Lower leg skin (tissue), 4 donors: ENCODE measurements around the gene NKAIN2. TPM values are rescaled to one million over a fixed set of nuclear protein-coding genes. Genes with fewer than 3 reads are reported as not detected.

Experiments
- DNase-seq, 2 donors: peaks; one replicate each; pipeline ENCODE4 v3.0.0-alpha.2; 2019; ENCODE audit warnings: low spot score in 2 of 2
- H3K4me3 ChIP-seq: fragments of 200-600 bp; sonication (generic); 2 replicates; pipeline ENCODE4 v1.5.1; 2017; ENCODE audit warnings: mild to moderate bottlenecking, low read depth; ENCODE audit not compliant: poor library complexity, severe bottlenecking
- POLR2A ChIP-seq, 2 donors: fragments of 450-650 bp; IDR thresholded peaks; one replicate each; pipeline ENCODE4 v1.6.1; 2016 to 2017; ENCODE audit warnings: antibody characterized with exemption in 2 of 2, mild to moderate bottlenecking in 1 of 2, moderate library complexity in 1 of 2
- WGBS, 2 donors: methylation state at CpG; one replicate each; pipeline ENCODE4 v1.1.5; 2018; 5-methylcytosine and 5-hydroxymethylcytosine counted together
- intact Hi-C: fragments of 100-400 bp; cut with DNase I; formaldehyde crosslinking; loops from one replicate; pipeline ENCODE4 v1.15.0; 2023; ENCODE audit warnings: low total_unique reads
- total RNA-seq, 4 donors: library from RNA; depleted of rRNA; stranded (reverse); fragments of >200 nt; gene quantifications; one replicate each; pipeline ENCODE4 v1.1.0, GENCODE V29; 2016
- TF ChIP-seq, protein P1 (sequence below), 3 donors: fragments of 450-650 bp; IDR thresholded peaks; one replicate each; pipeline ENCODE4 v1.5.1; 2016; ENCODE audit warnings: antibody characterized with exemption in 3 of 3, mild to moderate bottlenecking in 3 of 3, moderate library complexity in 2 of 3

Gene NKAIN2
- total RNA-seq, 4 donors from 2014 or later = 0.37 TPM; not detected in 3

DNA sequence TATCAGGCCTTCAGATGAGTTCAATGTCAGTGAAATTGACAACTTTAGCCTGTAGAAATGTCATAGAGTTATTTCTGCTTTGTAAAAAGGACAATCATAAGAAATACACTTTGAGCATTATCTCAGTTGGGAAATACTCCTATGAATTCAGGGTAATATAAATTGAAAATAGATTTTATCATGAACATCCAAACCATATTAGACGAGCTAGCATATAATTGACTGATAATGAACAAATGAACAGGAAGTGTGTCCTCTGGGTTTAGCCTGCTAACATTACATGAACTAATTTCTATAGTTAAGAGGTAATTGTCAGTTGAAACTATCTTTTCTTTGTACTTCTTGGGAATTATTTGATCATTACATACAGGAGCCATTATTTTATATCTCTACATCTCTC, 689.6 kb downstream of the NKAIN2 start:
- H3K4me3 ChIP-seq = no peak overlapping the region
- no peak for TF ChIP-seq POLR2A (IDR thresholded peaks at IDR 0.05)
- TF ChIP-seq, protein P1, sequence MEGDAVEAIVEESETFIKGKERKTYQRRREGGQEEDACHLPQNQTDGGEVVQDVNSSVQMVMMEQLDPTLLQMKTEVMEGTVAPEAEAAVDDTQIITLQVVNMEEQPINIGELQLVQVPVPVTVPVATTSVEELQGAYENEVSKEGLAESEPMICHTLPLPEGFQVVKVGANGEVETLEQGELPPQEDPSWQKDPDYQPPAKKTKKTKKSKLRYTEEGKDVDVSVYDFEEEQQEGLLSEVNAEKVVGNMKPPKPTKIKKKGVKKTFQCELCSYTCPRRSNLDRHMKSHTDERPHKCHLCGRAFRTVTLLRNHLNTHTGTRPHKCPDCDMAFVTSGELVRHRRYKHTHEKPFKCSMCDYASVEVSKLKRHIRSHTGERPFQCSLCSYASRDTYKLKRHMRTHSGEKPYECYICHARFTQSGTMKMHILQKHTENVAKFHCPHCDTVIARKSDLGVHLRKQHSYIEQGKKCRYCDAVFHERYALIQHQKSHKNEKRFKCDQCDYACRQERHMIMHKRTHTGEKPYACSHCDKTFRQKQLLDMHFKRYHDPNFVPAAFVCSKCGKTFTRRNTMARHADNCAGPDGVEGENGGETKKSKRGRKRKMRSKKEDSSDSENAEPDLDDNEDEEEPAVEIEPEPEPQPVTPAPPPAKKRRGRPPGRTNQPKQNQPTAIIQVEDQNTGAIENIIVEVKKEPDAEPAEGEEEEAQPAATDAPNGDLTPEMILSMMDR (IDR thresholded peaks at IDR 0.05) = no peak
- no peak for DNase-seq
- 45 to 68% methylated on average over 1 of the region's 1 CpG for WGBS, 2 donors
- intact Hi-C loops = no loop called here

DNA sequence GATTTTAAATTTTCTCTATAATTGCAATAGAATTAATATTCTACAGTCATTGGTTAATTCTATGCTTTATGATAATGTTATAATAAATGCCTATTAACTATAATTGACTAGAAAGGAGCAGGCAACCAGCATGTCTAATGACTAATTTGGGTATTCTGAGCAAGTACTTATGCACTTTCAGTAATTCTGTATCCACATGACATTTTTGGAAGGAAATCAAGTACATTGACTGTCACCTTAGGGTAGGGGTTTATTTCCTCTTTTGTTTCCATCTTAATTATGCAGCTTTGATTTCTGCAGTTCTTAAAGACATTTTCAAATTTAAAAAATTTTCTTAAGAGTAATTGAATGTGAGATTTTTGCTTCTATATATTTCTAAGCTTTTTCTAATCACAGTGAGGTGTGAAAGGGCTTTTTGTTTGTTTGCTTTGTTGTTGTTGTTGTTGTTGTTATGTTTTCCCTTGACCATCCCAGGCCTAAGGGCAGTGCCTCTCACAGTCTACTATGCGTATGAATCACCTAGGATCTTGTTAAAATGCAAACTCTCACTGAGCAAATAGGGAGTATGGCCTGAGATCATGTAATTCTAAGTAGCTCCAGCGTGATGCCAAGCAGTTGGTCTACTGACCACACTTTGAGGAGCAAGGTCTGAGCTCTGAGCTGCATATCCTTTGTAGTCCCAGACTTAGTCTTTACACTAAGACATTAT, 691.4 kb downstream of the NKAIN2 start:
- WGBS, 2 donors = 78 to 85% methylated on average over 2 of the region's 2 CpGs

GRCh38 chr6:124495665-124496190, 692.1 kb downstream of the NKAIN2 start:
- no peak for DNase-seq
- intact Hi-C loops = no loop called here
- TF ChIP-seq, protein P1 (IDR thresholded peaks at IDR 0.05) = no peak
- TF ChIP-seq POLR2A (IDR thresholded peaks at IDR 0.05) = no peak
- H3K4me3 ChIP-seq = no peak overlapping the region
- WGBS, 2 donors = 27 to 29% methylated on average over 2 of the region's 2 CpGs

More for the DNA sequence above, 691.4 kb downstream of the NKAIN2 start:
- no peak for DNase-seq
- TF ChIP-seq, protein P1 (IDR thresholded peaks at IDR 0.05) = no peak
- TF ChIP-seq POLR2A (IDR thresholded peaks at IDR 0.05) = no peak
- no peak overlapping the region for H3K4me3 ChIP-seq
- intact Hi-C loops = no loop called here

DNA sequence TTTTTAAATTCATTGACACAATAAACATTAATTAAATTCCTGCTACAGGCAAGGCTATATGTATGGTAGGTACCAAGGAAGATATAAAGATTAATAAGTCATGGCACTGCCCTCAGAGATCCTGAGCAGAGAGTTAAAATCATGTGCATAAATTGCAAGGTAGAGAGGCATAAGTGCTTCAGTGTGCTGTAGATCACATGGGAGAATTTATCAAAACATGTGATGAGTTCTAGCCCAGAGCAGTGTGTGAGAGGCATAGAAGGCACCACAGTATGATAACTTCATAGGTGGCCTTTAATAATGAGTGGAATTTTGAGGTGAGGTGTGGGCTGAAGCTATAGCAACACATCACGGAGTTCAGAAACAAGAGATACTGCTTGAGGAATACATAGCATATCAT, 692.7 kb downstream of the NKAIN2 start:
- H3K4me3 ChIP-seq = no peak overlapping the region
- no peak for DNase-seq
- TF ChIP-seq, protein P1 (IDR thresholded peaks at IDR 0.05) = no peak
- TF ChIP-seq POLR2A (IDR thresholded peaks at IDR 0.05) = no peak
- 81 to 92% methylated on average over 1 of the region's 1 CpG for WGBS, 2 donors
- intact Hi-C loops = no loop called here

DNA sequence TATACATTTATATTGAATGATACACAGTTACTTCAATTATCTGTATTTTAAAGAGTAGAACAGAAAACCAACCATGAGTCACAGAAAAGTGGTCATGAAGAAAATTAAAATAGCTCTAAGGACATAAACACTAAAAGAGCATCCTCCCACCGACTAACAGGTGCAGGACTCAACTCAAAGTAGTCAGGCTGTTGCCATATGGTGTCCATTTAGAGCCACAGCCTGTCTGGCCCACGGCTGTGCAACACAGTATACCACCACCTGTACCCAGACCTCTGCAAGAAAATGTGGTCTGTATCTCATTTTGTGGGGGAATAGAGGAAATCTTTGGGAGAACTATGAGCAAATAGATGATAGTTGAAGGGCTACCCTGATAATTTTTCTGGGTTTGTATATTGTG, 708.8 kb downstream of the NKAIN2 start:
- TF ChIP-seq, protein P1 (IDR thresholded peaks at IDR 0.05) = no peak
- TF ChIP-seq POLR2A (IDR thresholded peaks at IDR 0.05) = no peak
- intact Hi-C loops = no loop called here
- 63 to 73% methylated on average over 2 of the region's 2 CpGs for WGBS, 2 donors
- no peak for DNase-seq
- no peak overlapping the region for H3K4me3 ChIP-seq
